Motor neuron (in vitro differentiated cells): ENCODE measurements around the gene C4orf51. TPM values are rescaled to one million over a fixed set of nuclear protein-coding genes. Genes with fewer than 3 reads are reported as not detected.

ENCODE experiments used
- ATAC-seq, 8 experiments: fragments of 200-7000 bp; cut with Tn5 transposase; replicated peaks in 6 of 8; 2 replicates each; pipeline ENCODE4 v1.8.0; 2021; ENCODE audit warnings: mild to moderate bottlenecking in 8 of 8, moderate library complexity in 8 of 8
- H3K27ac ChIP-seq, 2 donors: fragments of 250-450 bp; sonication (Bioruptor Pico); 2 replicates each; pipeline ENCODE4 v1.9.0; 2021; ENCODE audit warnings: antibody characterized with exemption in 2 of 2, mild to moderate bottlenecking in 2 of 2, moderate library complexity in 1 of 2
- H3K4me1 ChIP-seq, 2 donors: fragments of 250-450 bp; sonication (Bioruptor Pico); replicated peaks in 1 of 2; 2 replicates each; pipeline ENCODE4 v1.6.1; 2021; ENCODE audit warnings: antibody characterized with exemption in 2 of 2, mild to moderate bottlenecking in 2 of 2, moderate library complexity in 1 of 2
- H3K4me3 ChIP-seq, 5 donors: fragments of 250-450 bp; sonication (Bioruptor Pico); 2 replicates each; pipeline ENCODE4 v1.9.0; 2021; ENCODE audit warnings: antibody characterized with exemption in 5 of 5, mild to moderate bottlenecking in 5 of 5, moderate library complexity in 4 of 5
- WGBS, 10 experiments: fragments of 450-650 bp; shearing (Covaris generic); methylation state at CpG; one replicate each; pipeline ENCODE4 v1.0.0; 2022; 5-methylcytosine and 5-hydroxymethylcytosine counted together
- in situ Hi-C, 9 experiments: fragments of 400-800 bp; cut with MboI; loops; one replicate each; pipeline ENCODE4 v1.15.0; 2021; ENCODE audit warnings: low sequenced_read_pairs in 9 of 9, low pct_unique_long_range_greater_than_20kb in 2 of 9; ENCODE audit not compliant: unreplicated experiment in 9 of 9
- total RNA-seq, 8 experiments: library from RNA; unstranded; fragments of 300-600 nt; gene quantifications; 2 replicates each; pipeline versions ENCODE4 v1.2.3 to v1.2.4, GENCODE V29; 2022

The C4orf51 gene
- total RNA-seq, 8 experiments from 2014 or later, result not detected

GRCh38 chr4:145769450-145770037, 89.6 kb downstream of the C4orf51 start:
- H3K4me1 ChIP-seq, result no peaks in the 10 kb centered on the region
- no peak for ATAC-seq
- no peak overlapping the region for H3K27ac ChIP-seq
- in situ Hi-C loops, result no loop called here
- H3K4me3 ChIP-seq, result no peak overlapping the region
- WGBS, 10 experiments, result 80 to 100% (median 100%) methylated on average over 1 to 2 of the region's 2 CpGs; no CpG with 5 or more reads in 5 of the 10 experiments

GRCh38 chr4:145770124-145770523, 90.2 kb downstream of the C4orf51 start:
- 80 to 100% (median 92%) methylated on average over 2 to 3 of the region's 4 CpGs; no CpG with 5 or more reads in 3 of the 10 experiments for whole genome bisulfite sequencing, 10 experiments
- no peaks in the 10 kb centered on the region for H3K4me1 ChIP-seq
- H3K4me3 ChIP-seq, result no peak overlapping the region
- in situ Hi-C loops, result no loop called here
- ATAC-seq, result no peak
- no peak overlapping the region for H3K27ac ChIP-seq

- Histone ChIP-seq H3K4me3 (no peak overlapping the region), H3K4me1 (no peaks in the 10 kb centered on the region), H3K27ac (no peak overlapping the region)
- in situ Hi-C loops, result no loop called here
- no peak for ATAC-seq
- 75 to 100% (median 93%) methylated on average over 1 to 2 of the region's 2 CpGs; no CpG with 5 or more reads in 1 of the 10 experiments for WGBS, 10 experiments
Measured at GRCh38 chr4:145772347-145772746, 92.4 kb downstream of the C4orf51 start.

- in situ Hi-C loops, result no loop called here
- Histone ChIP-seq H3K27ac (no peak overlapping the region), H3K4me3 (no peak overlapping the region), H3K4me1 (no peaks in the 10 kb centered on the region)
- WGBS, 10 experiments, result 60 to 100% (median 89%) methylated on average over 1 to 5 of the region's 6 CpGs; no CpG with 5 or more reads in 1 of the 10 experiments
- no peak for ATAC-seq
Measured at GRCh38 chr4:145773581-145774234, 93.8 kb downstream of the C4orf51 start.

GRCh38 chr4:145774473-145774872, 94.5 kb downstream of the C4orf51 start:
- no peak overlapping the region for H3K4me3 ChIP-seq
- WGBS, 10 experiments, result 83 to 100% (median 97%) methylated on average over 1 to 6 of the region's 6 CpGs; no CpG with 5 or more reads in 1 of the 10 experiments
- no peak overlapping the region for H3K27ac ChIP-seq
- no peak for ATAC-seq
- in situ Hi-C loops, result no loop called here
- H3K4me1 ChIP-seq, result no peaks in the 10 kb centered on the region

- no peaks in the 10 kb centered on the region for H3K4me1 ChIP-seq
- in situ Hi-C loops, result no loop called here
- no peak overlapping the region for H3K27ac ChIP-seq
- ATAC-seq, result no peak
- no peak overlapping the region for H3K4me3 ChIP-seq
- 88 to 100% (median 100%) methylated on average over 1 to 3 of the region's 3 CpGs; no CpG with 5 or more reads in 4 of the 10 experiments for WGBS, 10 experiments
Measured at GRCh38 chr4:145775406-145775805, 95.5 kb downstream of the C4orf51 start.

- H3K27ac ChIP-seq, result no peak overlapping the region
- no peaks in the 10 kb centered on the region for H3K4me1 ChIP-seq
- 69 to 100% (median 91%) methylated on average over 1 to 4 of the region's 4 CpGs; no CpG with 5 or more reads in 2 of the 10 experiments for WGBS, 10 experiments
- in situ Hi-C loops, result no loop called here
- no peak for ATAC-seq
- no peak overlapping the region for H3K4me3 ChIP-seq
Measured at GRCh38 chr4:145776208-145776607, 96.3 kb downstream of the C4orf51 start.

GRCh38 chr4:145779319-145779801, 99.4 kb downstream of the C4orf51 start:
- ATAC-seq, result no peak
- WGBS, 10 experiments, result 85 to 100% (median 93%) methylated on average over 1 to 8 of the region's 8 CpGs
- in situ Hi-C loops, result no loop called here
- Histone ChIP-seq H3K27ac (no peak overlapping the region), H3K4me3 (no peak overlapping the region), H3K4me1 (no peaks in the 10 kb centered on the region)

GRCh38 chr4:145781351-145781750, 101.4 kb downstream of the C4orf51 start:
- ATAC-seq, result no peak
- no peak overlapping the region for H3K27ac ChIP-seq
- no peak overlapping the region for H3K4me3 ChIP-seq
- no peaks in the 10 kb centered on the region for H3K4me1 ChIP-seq
- 57 to 100% (median 89%) methylated on average over 1 to 2 of the region's 2 CpGs for WGBS, 10 experiments
- in situ Hi-C loops, result no loop called here

Other genes starting within 250 kb of the C4orf51 start
- 10 to 100 TPM; 10.2 to 95.2 (median 27.8) TPM for gene SMAD1, start 198.3 kb upstream of the C4orf51 start, total RNA-seq
- gene MMAA, start 60.8 kb upstream of the C4orf51 start, total RNA-seq, result 10 to 100 TPM in 2 of 8 experiments, 1 to 10 TPM in 6; 2.3 to 15.2 (median 5.8) TPM